ENCODE measurements around the gene SLC2A14.
"Not testable (repeated sequence)": the region's sequence is repeated elsewhere in the genome, so short reads cannot be mapped to it uniquely, and the experiment has no call there.

Gene SLC2A14

DNA sequence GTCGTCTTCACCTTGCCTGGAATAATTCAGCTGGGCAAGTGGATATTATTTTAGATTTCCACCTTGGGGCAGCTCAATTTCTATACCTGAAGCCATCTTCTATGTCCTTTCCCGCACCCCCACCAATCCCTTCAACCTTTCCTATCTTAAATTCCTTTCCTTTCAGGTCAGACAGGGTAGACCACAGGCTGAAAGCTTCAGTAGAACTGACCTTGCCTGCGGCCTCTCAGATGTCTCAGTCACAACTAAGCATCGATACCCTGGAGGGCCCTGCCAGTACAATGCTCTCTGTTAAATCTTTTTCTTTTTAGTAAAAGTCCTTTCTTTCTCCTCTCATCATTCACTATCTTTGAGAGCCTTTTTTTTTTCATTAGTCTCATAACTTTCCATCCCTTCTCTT, 38.9 kb downstream of the SLC2A14 start:
- ATAC-seq (no peak), DNase-seq (no peak)

DNA sequence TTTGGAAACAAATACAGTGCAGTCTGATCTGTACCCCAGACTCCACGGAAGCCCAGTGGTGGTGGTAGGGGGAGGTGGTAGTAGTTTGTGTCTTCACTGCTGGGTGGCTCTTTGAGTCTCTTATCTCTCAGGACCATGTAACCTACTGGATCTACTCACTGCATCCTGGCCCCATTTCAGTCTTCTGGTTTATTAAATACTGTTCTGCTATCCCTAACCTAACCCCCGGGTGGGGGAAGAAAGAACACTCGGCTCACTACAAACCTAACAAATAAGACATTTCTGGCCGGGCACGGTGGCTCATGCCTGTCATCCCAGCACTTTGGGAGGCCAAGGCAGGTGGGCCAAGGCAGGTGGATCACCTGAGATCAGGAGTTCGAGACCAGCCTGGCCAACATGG, 39.5 kb downstream of the SLC2A14 start:
- ATAC-seq, DNase-seq: not testable (repeated sequence)

DNA sequence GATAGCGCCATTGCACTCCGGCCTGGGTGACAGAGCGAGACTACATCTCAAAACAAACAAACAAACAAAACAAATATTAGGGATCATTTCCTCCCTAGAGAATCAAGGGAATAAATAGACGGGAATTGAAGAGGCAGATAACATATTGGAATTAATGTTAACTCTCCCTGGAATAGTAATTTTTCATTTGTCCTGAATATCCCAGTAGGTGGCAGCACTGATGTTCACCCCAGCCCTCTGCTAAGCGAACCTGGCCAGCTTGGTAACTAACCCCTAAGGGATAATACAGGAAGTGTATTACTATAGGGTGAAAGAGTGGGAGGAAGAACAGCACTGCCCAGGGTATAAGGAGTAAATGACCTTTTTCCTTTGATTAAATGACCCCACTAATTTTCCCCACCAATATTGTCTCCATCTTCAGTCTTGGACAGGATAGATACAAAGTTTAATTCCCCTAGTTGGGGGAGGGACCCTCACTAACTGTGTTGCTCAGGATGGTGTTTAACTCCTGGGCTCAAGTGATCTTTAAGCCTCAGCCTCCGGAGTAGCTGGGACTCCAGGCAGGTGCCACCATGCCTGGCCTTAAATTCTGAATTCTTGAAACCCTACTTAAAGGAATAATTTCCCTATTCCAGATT, 40.5 kb downstream of the SLC2A14 start:
- DNase-seq (peak; percentile 24), ATAC-seq (peak; percentile 68)

DNA sequence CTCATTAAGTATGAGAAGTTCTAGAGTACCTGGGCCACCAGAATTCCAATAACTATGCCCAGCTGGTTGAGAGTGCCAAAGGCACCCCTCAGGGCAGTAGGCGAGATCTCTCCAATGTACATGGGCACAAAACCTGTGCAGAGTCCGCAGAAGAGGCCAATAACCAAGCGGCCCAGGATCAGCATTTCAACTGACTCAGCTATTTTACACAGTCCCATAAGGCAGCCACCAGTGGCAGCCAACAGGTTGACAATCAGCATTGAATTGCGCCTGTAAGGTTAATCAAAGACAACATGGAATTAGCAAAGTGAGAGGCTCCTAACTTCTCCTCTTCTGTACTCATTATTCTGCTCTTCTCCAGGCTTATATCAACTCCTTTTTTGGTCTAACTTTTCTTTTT, 43.0 kb downstream of the SLC2A14 start:
- not testable (repeated sequence) for DNase-seq, ATAC-seq

DNA sequence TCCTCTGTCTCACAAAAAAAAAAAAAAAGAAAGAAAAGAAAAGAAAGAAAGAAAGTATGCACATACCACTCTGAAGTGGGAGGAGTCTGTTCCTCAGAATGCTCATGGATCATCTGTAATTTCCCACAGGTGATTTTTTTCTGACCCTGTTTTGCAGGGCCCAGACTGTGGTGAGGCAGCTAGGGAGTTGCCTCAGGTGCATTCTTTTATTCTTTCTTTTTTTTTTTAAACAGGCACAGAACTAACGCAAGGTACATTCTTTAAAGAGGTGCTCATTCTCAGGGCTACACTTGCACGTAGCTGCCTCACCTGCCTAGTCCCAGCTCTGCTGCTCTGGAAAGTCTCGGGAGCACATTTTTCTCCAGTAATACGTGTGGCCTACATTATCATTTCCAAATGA, 47.0 kb downstream of the SLC2A14 start:
- DNase-seq, ATAC-seq: not testable (repeated sequence)

DNA sequence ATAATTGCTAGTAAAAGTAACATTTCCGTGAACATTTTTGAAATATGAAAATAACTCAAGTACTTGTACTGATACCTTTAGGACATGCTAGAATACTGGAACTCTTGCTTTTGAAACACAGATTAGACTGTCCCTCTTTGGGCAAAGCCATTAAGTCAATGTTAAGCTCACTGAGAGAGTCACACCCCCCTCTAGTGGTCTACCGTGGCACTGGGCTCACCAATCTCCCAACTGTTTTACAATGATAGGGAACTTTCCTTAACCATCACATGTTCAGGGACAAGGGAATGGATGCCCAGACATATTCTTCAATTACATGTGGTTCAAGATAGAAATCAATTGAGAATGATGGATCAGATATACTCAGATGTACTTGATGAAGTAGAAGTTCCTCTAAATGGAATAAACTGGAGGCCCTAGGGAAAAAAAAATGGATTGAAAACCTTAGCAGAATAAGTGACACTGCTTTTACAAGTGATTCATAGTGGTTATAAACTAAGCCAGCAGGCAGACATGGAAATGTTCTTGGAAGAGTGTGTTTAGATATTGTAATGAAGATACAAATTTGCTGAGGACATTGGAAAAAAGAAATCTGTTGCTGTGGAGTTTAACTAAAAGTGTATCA, 65.7 kb downstream of the SLC2A14 start:
- DNase-seq (peak; percentile 75), ATAC-seq (no peak)

DNA sequence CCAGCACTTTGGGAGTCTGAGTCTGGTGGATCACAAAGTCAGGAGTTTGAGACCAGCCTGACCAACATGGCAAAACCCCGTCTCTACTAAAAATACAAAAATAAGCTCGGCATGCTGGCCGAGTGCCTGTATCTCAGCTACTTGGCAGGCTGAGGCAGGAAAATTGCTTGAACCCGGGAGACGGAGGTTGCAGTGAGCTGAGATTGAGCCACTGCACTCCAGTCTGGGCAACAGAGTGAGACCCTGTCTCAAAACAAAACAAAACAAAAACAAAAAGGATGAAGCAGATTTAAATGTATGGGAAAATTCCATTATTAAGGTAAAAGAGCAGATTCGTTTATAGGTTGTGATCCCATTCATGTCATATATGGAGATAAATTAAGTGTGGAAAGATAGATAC, 66.4 kb downstream of the SLC2A14 start:
- ATAC-seq, DNase-seq: not testable (repeated sequence)

DNA sequence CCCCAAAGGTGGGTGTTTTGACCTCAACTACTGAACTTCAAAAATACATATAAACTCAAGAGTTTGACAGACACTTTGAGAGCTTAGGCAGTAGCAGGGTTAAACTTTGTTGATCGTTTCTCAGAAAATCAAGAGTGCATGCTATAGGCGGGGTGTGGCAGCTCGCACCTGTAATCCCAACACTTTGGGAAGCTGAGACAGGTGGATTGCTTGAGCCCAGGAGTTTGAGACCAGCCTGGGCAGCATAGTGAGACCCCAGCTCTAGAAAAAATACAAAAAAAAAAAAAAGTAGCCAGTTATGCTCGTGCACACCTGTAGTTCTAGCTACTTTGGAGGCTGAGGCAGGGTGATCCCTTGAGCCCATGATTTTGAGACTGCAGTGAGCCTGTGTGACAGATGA, 71.3 kb downstream of the SLC2A14 start:
- ATAC-seq (no peak), DNase-seq (no peak)

DNA sequence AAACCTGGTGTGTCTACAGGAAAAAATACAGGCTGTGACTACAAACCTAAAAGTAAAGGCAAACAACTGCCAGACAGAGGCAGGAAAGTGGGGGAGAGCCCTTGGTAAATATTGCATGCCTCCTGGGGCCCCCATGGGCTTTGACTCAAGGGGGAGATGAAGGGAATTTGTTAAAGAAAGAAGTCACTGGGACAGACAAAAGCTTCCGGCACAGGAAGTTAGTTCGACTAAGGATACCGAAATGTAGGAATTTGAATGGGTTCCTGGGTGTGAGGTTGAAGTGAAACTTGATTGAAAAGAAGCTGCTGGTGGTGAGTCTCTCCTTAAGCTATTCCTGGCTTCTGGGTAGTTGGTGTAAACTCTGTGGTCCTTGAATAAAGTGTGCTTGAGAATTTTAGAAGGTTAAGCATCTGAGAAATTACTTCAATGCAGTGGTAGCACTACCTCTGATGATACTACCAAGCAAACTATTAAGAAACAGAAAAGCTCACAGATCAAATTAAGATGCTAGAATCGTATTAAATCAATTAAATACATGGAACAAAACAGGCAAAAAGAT, 73.9 kb downstream of the SLC2A14 start:
- not testable (repeated sequence) for DNase-seq, ATAC-seq

DNA sequence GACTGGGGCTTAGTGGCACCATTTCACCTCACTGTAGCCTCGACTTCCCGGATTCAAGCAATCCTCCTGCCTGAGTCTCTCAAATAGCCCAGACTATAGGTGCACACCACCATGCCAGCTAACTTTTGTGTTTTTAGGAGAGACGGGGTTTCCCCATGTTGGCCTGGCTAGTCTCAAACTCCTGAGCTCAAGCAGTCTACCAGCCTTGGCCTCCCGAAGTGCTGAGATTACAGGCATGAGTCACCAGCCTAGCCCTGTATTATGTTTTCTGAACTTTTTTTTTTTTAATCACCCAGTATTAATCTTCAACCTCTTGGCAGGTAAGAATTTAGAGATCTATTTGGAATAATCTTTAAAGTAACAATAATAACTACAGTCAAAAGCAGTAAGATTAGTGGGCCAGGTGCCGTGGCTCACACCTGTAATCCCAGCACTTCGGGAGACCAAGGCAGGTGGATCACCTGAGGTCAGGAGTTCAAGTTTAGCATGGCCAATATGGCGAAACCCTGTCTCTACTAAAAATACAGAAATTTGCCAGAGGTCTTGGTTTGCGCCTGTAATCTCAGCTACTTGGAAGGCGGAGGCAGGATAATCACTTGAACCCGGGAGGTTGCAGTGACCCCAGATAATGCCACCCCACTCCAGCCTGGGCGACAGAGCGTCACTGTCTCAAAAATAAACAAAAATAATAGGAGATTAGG, 74.9 kb downstream of the SLC2A14 start:
- DNase-seq: no peak

DNA sequence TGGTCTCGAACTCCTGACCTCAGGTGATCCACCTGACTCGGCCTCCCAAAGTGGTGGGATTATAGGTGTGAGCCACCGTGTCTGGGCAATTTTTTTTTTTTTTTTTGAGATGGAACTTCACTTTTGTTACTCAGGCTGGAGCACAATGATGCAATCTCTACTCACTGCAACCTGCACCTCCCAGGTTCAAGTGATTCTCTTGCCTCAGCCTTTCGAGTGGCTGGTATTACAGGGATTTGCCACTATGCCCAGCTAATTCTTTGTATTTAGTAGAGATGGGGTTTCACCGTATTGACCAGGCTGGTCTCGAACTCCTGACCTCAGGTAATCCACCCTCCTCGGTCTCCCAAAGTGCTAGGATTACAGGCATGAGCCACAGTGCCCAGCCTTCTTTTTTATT, 75.4 kb downstream of the SLC2A14 start:
- not testable (repeated sequence) for DNase-seq, ATAC-seq

More for the DNA sequence above, 74.9 kb downstream of the SLC2A14 start:
- ATAC-seq: no peak

DNA sequence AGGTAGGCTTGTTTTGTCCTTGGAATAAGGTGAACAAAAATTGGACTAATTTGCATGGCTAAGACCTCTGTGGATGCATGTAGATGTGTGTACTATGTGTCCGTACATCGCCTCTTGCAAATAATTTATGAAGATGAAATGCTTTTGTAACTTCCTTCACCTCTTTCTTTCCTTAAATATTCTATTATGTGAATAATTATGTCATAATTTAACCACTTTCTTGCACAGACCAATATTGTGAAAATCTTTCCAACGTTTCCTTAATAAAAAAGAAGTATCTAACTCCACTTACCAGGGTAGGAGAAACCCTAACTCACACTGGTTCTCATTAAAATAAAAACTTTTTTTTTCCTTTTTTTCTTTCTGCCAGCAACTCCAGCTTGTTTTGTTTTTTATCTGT, 79.5 kb downstream of the SLC2A14 start:
- no peak for DNase-seq
- no peak for ATAC-seq

DNA sequence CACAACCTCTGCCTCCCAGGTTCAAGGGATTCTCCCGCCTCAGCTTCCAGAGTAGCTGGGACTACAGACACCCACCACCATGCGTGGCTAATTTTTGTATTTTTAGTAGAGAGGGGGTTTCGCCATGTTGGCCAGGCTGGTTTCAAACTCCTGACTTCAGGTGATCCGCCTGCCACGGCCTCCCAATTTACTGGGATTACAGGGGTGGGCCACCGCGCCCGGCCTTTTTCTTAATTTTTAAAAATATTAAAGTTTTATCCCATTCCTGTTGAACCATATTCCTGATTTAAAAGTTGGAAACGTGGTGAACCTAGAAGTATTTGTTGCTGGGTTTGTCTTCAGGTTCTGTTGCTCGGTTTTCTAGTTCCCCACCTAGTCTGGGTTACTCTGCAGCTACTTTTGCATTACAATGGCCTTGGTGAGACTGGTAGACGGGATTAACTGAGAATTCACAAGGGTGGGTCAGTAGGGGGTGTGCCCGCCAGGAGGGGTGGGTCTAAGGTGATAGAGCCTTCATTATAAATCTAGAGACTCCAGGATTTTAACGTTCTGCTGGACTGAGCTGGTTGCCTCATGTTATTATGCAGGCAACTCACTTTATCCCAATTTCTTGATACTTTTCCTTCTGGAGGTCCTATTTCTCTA, 83.7 kb downstream of the SLC2A14 start, which contains the start of gene NANOG:
NANOG (plus strand) TSS at position 519 of the 645 bp plus-strand sequence. CDS start 213 bp downstream, outside the sequence.
- not testable (repeated sequence) for ATAC-seq, DNase-seq

DNA sequence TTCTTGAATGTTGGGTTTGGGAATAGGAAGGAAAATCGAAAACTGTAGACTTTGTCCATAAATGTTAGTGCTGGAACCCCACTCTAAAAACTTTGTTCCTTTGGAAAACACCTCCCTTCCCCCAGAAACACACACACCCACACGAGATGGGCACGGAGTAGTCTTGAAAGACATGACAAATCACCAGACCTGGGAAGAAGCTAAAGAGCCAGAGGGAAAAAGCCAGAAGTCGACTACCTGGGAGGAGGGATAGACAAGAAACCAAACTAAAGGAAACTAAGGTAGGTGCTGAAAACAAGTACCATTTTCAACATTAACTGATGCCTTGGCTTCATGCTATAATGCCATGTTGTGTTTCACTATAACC, 84.4 kb downstream of the SLC2A14 start:
- ATAC-seq: no peak
- DNase-seq: no peak

DNA sequence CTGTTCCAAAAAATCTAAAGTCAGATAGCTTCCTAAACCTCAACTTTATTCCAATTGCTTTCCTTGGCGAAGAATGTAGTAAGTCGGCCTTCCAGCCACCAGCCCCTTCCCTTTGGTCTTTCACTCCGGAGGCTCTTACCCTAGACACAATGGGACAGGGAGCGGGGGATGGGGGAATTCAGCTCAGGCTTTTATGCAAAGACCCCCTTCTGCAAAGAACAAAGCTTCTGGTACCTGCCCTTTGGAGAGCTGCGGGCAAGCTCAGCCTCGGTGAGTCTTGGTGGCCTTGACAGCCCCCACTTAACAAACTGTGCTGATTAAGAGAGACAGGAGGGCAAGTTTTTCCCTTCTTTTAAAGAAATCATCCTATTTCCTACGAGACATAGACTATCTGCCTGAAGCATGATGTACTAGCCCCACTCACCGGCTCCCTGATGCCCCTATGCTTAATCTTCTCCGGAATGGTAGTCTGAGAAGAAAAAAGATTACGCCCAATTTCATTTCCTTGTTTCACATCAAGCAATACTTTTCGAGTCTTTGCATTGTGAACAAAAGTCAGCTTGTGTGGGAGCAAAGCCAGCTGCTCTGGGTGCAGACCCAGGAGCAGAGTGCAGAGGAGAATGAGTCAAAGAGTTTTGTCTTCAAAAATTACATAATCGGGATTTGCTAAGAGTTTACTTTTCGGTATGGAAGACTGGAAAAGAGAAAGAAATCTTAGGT, 85.0 kb downstream of the SLC2A14 start:
- ATAC-seq: no peak
- DNase-seq: no peak

DNA sequence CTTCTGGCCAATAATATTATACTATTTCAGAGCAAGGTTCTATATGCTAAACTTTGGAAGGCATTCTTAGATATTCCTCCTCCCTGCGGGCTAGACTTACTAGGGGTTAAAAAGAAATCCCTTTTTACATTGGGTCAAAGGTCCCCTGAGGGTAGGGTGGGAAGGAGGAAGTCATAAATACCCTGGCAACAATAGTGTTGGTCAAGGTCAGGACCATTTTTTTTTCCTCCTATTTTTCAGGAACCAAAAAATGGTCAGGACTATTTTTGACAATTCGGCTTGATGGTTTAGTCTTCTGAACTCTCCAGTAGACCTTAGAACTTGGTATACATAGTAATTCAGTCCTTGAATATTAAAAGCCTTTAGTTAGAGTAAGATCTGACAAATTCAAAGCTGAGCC, 88.0 kb downstream of the SLC2A14 start:
- DNase-seq (no peak), ATAC-seq (no peak)

DNA sequence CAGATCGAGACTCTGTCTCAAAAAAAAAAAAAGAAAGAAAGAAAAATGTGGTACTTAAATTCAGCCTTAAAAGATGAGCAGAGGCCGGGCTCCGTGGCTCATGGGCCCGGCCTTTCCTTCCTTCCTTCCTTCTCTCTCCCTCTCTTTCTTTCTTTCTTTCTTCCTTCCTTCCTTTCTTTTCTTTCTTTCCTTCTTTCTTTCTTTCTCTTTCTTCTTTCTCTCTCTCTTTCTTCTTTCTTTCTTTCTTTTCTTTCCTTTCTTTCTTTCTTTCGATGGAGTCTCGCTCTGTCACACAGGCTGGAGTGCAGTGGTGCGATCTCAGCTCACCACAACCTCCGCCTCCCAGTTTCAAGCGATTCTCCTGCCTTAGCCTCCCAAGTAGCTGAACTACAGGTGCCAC, 89.3 kb downstream of the SLC2A14 start:
- ATAC-seq: not testable (repeated sequence)

DNA sequence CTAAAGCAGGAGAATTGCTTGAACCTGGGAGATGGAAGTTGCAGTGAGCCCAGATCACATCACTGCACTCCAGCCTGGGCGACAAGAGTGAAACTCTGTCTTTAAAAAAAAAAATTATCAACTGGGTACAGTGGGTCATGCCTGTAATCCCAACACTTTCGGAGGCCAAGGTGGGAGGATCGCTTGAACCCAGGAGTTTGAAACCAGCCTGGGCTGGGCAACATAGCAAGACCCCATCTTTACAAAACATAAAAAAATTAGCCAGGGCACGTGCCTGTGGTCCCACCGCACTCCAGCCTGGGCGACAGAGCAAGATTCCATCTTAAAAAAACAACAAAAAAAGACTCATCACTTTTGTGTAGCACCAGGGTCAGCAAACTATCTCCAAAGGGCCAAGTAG, 90.7 kb downstream of the SLC2A14 start:
- ATAC-seq: no peak
- DNase-seq: no peak

More for the DNA sequence above, 89.3 kb downstream of the SLC2A14 start:
- DNase-seq: not testable (repeated sequence)

DNA sequence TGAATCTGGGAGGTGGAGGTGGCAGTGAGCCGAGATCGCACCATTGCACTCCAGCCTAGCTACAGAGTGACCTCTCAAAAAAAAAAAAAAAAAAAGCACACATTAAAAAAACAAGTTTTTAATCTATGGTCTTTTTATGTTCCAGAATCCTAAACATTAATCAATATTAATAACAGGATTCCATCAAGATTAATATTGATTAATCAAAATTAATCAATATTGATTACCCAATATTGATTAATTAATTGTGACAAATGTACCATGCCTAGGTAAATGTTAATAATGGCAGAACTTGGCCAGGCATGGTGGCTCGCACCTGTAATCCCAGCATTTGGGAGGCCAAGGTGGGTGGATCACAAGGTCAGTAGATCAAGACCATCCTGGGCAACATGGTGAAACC, 91.4 kb downstream of the SLC2A14 start:
- ATAC-seq (no peak), DNase-seq (no peak)

DNA sequence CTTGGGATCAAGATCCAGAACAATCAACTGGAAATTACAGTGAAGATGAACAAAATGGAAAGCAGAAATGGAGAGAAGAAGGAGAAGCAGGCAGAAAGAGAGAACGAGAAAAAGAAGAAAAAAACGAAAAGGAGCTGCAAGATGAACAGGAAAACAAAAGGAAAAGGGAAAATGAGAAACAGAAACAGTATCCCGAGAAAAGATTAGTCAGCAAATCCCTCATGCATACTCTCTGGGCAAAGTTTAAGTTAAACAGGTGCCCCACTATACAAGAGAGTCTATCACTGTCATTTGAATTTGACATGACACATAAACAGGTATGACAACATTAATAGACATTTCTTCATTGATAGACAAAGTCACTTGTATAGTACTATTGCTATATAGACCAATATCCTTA, 102.7 kb downstream of the SLC2A14 start:
- no peak for DNase-seq
- no peak for ATAC-seq
